IMR-90 (cell line): ENCODE results near the gene EMID1. TPM values are rescaled to one million over a fixed set of nuclear protein-coding genes. Genes with fewer than 3 reads are reported as not detected.

ENCODE experiments used
- ATAC-seq: fragments of 200-7000 bp; cut with Tn5 transposase; 2 replicates; pipeline ENCODE4 v1.9.1; 2020; ENCODE audit warnings: low read depth, mild to moderate bottlenecking, moderate library complexity
- BruUV-seq: library from RNA; stranded (reverse); fragments of 400-500 nt; replicated peaks from 2 replicates; lab custom pipeline; 2021; lab: Mats Ljungman, UMichigan
- CTCF ChIA-PET: fragments of 300-600 bp; formaldehyde crosslinking; extraction: SDS; loops from one replicate; lab custom pipeline; 2021; ENCODE audit warnings: antibody characterized with exemption; lab: Yijun Ruan, JAX
- POLR2A ChIA-PET: fragments of 300-600 bp; sonication (Branson Sonifier 250); formaldehyde crosslinking; loops from one replicate; lab custom pipeline; 2022; ENCODE audit warnings: antibody characterized with exemption; ENCODE audit not compliant: unreplicated experiment; lab: Charles Lee
- DNase-seq: peaks from one replicate; pipeline ENCODE4 v3.0.0; 2013
- H2AFZ ChIP-seq: replicated peaks from 2 replicates; pipeline ENCODE3; 2013; ENCODE audit warnings: low read length, mild to moderate bottlenecking; ENCODE audit not compliant: poor library complexity
- H2AK5ac ChIP-seq: 2 replicates; pipeline ENCODE4 v1.6.1; 2013; ENCODE audit warnings: low read depth, low read length, inconsistent platforms
- H2AK9ac ChIP-seq: replicated peaks from 2 replicates; pipeline ENCODE3; 2013; ENCODE audit warnings: mild to moderate bottlenecking, low read depth, low read length, moderate library complexity; ENCODE audit not compliant: poor library complexity
- H2BK120ac ChIP-seq: 2 replicates; pipeline ENCODE4 v1.6.1; 2013; ENCODE audit warnings: low read depth, low read length, inconsistent platforms
- H2BK15ac ChIP-seq: 3 replicates; pipeline ENCODE4 v1.6.1; 2013; ENCODE audit warnings: low read depth, low read length, inconsistent platforms
- H2BK20ac ChIP-seq: 2 replicates; pipeline ENCODE4 v1.6.1; 2013; ENCODE audit warnings: low read depth, mild to moderate bottlenecking, inconsistent platforms, low read length, moderate library complexity
- H2BK5ac ChIP-seq: 2 replicates; pipeline ENCODE4 v1.6.1; 2013; ENCODE audit warnings: mild to moderate bottlenecking, low read depth, low read length, inconsistent platforms; ENCODE audit not compliant: poor library complexity, severe bottlenecking
- H3K14ac ChIP-seq: replicated peaks from 2 replicates; pipeline ENCODE4 v1.6.1; 2013; ENCODE audit warnings: low read depth, low read length, inconsistent platforms
- H3K18ac ChIP-seq: 2 replicates; pipeline ENCODE4 v1.6.1; 2013; ENCODE audit warnings: low read depth, low read length, control low read depth
- H3K23ac ChIP-seq: 2 replicates; pipeline ENCODE4 v1.6.1; 2013; ENCODE audit warnings: low read depth, low read length, inconsistent platforms
- H3K27ac ChIP-seq: 2 replicates; pipeline ENCODE4 v1.5.1; 2013; ENCODE audit warnings: mild to moderate bottlenecking, control low read depth, low read length; ENCODE audit not compliant: insufficient read depth
- H3K27me3 ChIP-seq: 2 replicates; pipeline ENCODE4 v1.6.1; 2013; ENCODE audit warnings: low read length; ENCODE audit not compliant: control insufficient read depth, insufficient read depth
- H3K36me3 ChIP-seq: 2 replicates; pipeline ENCODE4 v1.6.1; 2013; ENCODE audit warnings: low read length, mixed read lengths; ENCODE audit not compliant: control insufficient read depth, insufficient read depth
- H3K4ac ChIP-seq: 2 replicates; pipeline ENCODE4 v1.6.1; 2013; ENCODE audit warnings: low read depth, low read length, inconsistent platforms
- H3K4me1 ChIP-seq: 2 replicates; pipeline ENCODE4 v1.6.1; 2013; ENCODE audit warnings: low read length, mixed read lengths; ENCODE audit not compliant: control insufficient read depth, insufficient read depth
- H3K4me2 ChIP-seq: 2 replicates; pipeline ENCODE4 v1.6.1; 2013; ENCODE audit warnings: low read depth, mild to moderate bottlenecking, control low read depth, low read length, moderate library complexity
- H3K4me3 ChIP-seq: 2 replicates; pipeline ENCODE4 v1.5.1; 2013; ENCODE audit warnings: low read depth, mild to moderate bottlenecking, control low read depth, low read length, moderate library complexity; ENCODE audit not compliant: insufficient read depth
- H3K56ac ChIP-seq: 2 replicates; pipeline ENCODE4 v1.6.1; 2013; ENCODE audit warnings: low read length, inconsistent platforms; ENCODE audit not compliant: insufficient read depth; ENCODE audit errors: extremely low read depth
- H3K79me1 ChIP-seq, 2 experiments: 2 replicates each; pipeline ENCODE4 v1.6.1; 2013; ENCODE audit warnings: low read length in 2 of 2, inconsistent platforms in 1 of 2, low read depth in 1 of 2
- H3K9ac ChIP-seq: 2 replicates; pipeline ENCODE4 v1.6.1; 2013; ENCODE audit warnings: low read depth, low read length, control low read depth
- H3K9me1 ChIP-seq: 2 replicates; pipeline ENCODE4 v1.6.1; 2013; ENCODE audit warnings: low read length, inconsistent platforms; ENCODE audit not compliant: insufficient read depth
- H3K9me3 ChIP-seq: 2 replicates; pipeline ENCODE4 v1.6.1; 2013; ENCODE audit warnings: low read length; ENCODE audit not compliant: control insufficient read depth, insufficient read depth
- H4K20me1 ChIP-seq: 2 replicates; pipeline ENCODE4 v1.6.1; 2013; ENCODE audit warnings: low read length, inconsistent platforms; ENCODE audit not compliant: insufficient read depth
- H4K5ac ChIP-seq: 2 replicates; pipeline ENCODE4 v1.6.1; 2013; ENCODE audit warnings: mild to moderate bottlenecking, low read depth, low read length, control low read depth
- H4K8ac ChIP-seq, 2 experiments: 2 replicates each; pipeline ENCODE4 v1.6.1; 2013; ENCODE audit warnings: low read depth in 2 of 2, low read length in 2 of 2, control low read depth in 1 of 2, inconsistent platforms in 1 of 2
- H4K91ac ChIP-seq: 2 replicates; pipeline ENCODE4 v1.6.1; 2013; ENCODE audit warnings: low read depth, low read length, inconsistent platforms; ENCODE audit not compliant: insufficient read depth
- BHLHE40 ChIP-seq: fragments of 150-350 bp; IDR thresholded peaks from 2 replicates; pipeline ENCODE4 v1.6.1; 2016; ENCODE audit warnings: mild to moderate bottlenecking, low read depth, low read length
- FOS ChIP-seq: fragments of 150-350 bp; IDR thresholded peaks from 2 replicates; pipeline ENCODE4 v1.6.1; 2016; ENCODE audit warnings: low read depth, low read length
- MAFK ChIP-seq: IDR thresholded peaks from 2 replicates; pipeline ENCODE4 v1.6.1; 2012; ENCODE audit warnings: low read depth, low read length, improper control_type of control experiment
- MAZ ChIP-seq: IDR thresholded peaks from 2 replicates; pipeline ENCODE4 v1.6.1; 2012; ENCODE audit warnings: low read depth, mild to moderate bottlenecking, low read length, improper control_type of control experiment, moderate library complexity, borderline replicate concordance
- MXI1 ChIP-seq: IDR thresholded peaks from 2 replicates; pipeline ENCODE4 v1.6.1; 2012; ENCODE audit warnings: low read depth, mild to moderate bottlenecking, low read length, moderate library complexity, borderline replicate concordance
- NFE2L2 ChIP-seq: fragments of 150-350 bp; IDR thresholded peaks from 2 replicates; pipeline ENCODE4 v1.6.1; 2016; ENCODE audit warnings: low read depth, mild to moderate bottlenecking, low read length
- RAD21 ChIP-seq: IDR thresholded peaks from 2 replicates; pipeline ENCODE4 v1.6.1; 2012; ENCODE audit warnings: low read length, improper control_type of control experiment
- RCOR1 ChIP-seq: IDR thresholded peaks from 2 replicates; pipeline ENCODE4 v1.6.1; 2012; ENCODE audit warnings: mild to moderate bottlenecking, low read length, improper control_type of control experiment; ENCODE audit not compliant: insufficient replicate concordance
- RFX5 ChIP-seq: IDR thresholded peaks from 2 replicates; pipeline ENCODE4 v1.8.0; 2012; ENCODE audit warnings: low read depth, mild to moderate bottlenecking, low read length, moderate library complexity
- SMC3 ChIP-seq: fragments of 150-350 bp; IDR thresholded peaks from 2 replicates; pipeline ENCODE4 v1.6.1; 2016; ENCODE audit warnings: low read depth, mild to moderate bottlenecking, antibody characterized with exemption, low read length, moderate library complexity
- WGBS, 2 experiments: methylation state at CpG; one replicate each; pipeline versions ENCODE4 v1.1.5 to v1.1.7; 2013; ENCODE audit warnings: missing lambda C conversion rate in 2 of 2; ENCODE audit not compliant: insufficient read length in 1 of 2; ENCODE audit errors: extremely low coverage in 2 of 2; 5-methylcytosine and 5-hydroxymethylcytosine counted together
- dilution Hi-C: fragments of 300-500 bp; cut with HindIII; formaldehyde crosslinking; loops from one replicate; pipeline ENCODE4 v1.14.3; 2018; ENCODE audit warnings: low sequenced_read_pairs; ENCODE audit not compliant: unreplicated experiment
- in situ Hi-C: fragments of 300-500 bp; cut with MboI; formaldehyde crosslinking; loops from 3 replicates; pipeline ENCODE4 v1.14.3; 2019; ENCODE audit warnings: low sequenced_read_pairs, inconsistent platforms, mixed read lengths
- intact Hi-C: fragments of 100-400 bp; cut with micrococcal nuclease; formaldehyde crosslinking; loops from 2 replicates; pipeline ENCODE4 v1.10.0; 2022
- polyA plus RNA-seq, 3 experiments: library from polyadenylated mRNA; depleted of rRNA; stranded (reverse); fragments of >200 nt; gene quantifications; 2 replicates each; pipeline ENCODE4 v1.2.3, GENCODE V29; 2012; ENCODE audit warnings: low replicate concordance in 1 of 3
- total RNA-seq: library from RNA; depleted of rRNA; stranded (reverse); fragments of >200 nt; gene quantifications from 2 replicates; pipeline ENCODE4 v1.2.3, GENCODE V29; 2012
- TF ChIP-seq, protein P1 (sequence below): fragments of 150-350 bp; IDR thresholded peaks from 2 replicates; pipeline ENCODE4 v1.6.1; 2017; ENCODE audit warnings: mild to moderate bottlenecking, antibody characterized with exemption, low read length, low read depth
- TF ChIP-seq, protein P2 (sequence below): conservative IDR thresholded peaks from 2 replicates; pipeline ENCODE4 v1.5.1; 2012; ENCODE audit warnings: mild to moderate bottlenecking, low read depth, low read length, improper control_type of control experiment
- TF ChIP-seq, protein P3 (sequence below): fragments of 150-350 bp; IDR thresholded peaks from 2 replicates; pipeline ENCODE4 v1.6.1; 2016; ENCODE audit warnings: low read depth, mild to moderate bottlenecking, low read length, moderate library complexity, borderline replicate concordance

Gene EMID1
- total and polyA plus RNA-seq, 2 of the 4 experiments (the other 2 are of a cell fraction): 0.54 to 1.3 TPM

DNA sequence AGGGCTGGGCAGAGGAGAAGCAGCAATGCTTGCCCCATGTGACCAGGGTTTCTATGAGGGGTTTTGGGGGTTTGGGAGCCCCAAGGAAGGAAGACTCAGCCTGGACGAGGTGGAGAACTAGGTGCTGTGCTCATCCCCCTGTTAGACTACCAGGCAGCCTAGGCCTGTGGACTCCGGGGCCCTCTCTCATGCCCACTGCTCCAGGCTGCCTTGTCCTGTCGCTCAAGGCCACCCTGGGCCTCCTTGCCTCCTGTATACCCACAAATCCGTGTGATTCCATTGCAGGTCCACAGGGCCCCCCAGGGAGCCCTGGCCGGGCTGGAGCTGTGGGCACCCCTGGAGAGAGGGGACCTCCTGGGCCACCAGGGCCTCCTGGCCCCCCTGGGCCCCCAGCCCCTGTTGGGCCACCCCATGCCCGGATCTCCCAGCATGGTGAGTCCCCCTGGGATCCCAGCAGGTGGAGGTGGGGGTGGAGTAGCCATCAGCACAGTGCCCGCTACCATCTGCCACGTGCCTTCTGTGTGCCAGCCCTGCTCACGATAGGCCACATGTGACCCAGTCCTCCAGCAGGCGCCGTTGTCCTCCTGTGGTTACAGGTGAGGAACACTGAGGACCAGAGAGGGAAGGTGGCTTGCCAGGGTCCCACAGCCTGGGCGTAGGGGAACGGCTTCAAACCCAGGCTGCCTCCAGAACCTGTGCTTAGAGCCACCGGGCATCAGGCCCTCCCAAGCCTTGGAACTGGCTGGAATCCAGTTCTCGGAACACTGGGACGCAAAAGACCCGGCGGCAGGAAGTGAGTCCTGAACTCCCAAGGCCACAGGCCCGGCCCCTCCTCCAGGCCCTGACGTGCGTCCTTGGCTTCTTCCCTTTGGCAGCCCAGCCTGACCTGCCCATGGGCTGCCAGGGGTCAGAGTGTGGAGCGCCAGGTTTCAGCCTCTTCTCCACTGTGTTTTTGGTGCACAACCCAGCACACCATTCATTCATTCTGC is 26.6 kb downstream of the EMID1 start:
- no peak overlapping the region for H2BK20ac ChIP-seq
- no peaks in the 10 kb centered on the region for H3K79me1 ChIP-seq
- no peak overlapping the region for H3K18ac ChIP-seq
- DNase-seq: no peak
- H4K91ac ChIP-seq: no peak overlapping the region
- H3K4me1 ChIP-seq: no peaks in the 10 kb centered on the region
- no peak overlapping the region for H3K9ac ChIP-seq
- no peak overlapping the region for H2AK5ac ChIP-seq
- H3K4me2 ChIP-seq: no peak overlapping the region
- WGBS, 2 experiments: 64% methylated on average over 13 of the region's 22 CpGs; no CpG with 5 or more reads in 1 of the 2 experiments
- in situ Hi-C loops (loop anchor here (25.0 kb wide), 1 partner anchor 620 kb away; no protein-coding TSS in a partner anchor), intact Hi-C loops (no loop called here), dilution Hi-C loops (no loop called here)
- H3K27ac ChIP-seq: no peak overlapping the region
- no peak overlapping the region for H3K56ac ChIP-seq
- no peak for ATAC-seq
- no peak overlapping the region for H3K4ac ChIP-seq
- BruUV-seq: no TSS peak
- H2BK120ac ChIP-seq: no peak overlapping the region
- H4K8ac ChIP-seq: no peak overlapping the region
- no peaks in the 10 kb centered on the region for H3K36me3 ChIP-seq
- ChIA-PET POLR2A (no interaction called here), CTCF (interaction anchor here (1.3 kb wide), 1 partner anchor 28 kb away, joined by 3 read pairs; no protein-coding TSS in a partner anchor)
- H3K27me3 ChIP-seq: peaks cover 2% of the 10 kb centered on the region; the same call in 1 of the 2 replicates
- peaks cover 2% of the 10 kb centered on the region; the same call in 1 of the 2 replicates for H3K9me3 ChIP-seq
- H3K14ac ChIP-seq: no peak overlapping the region
- no peak overlapping the region for H3K4me3 ChIP-seq
- no peak overlapping the region for H3K23ac ChIP-seq
- H3K9me1 ChIP-seq: no peaks in the 10 kb centered on the region
- H4K5ac ChIP-seq: no peak overlapping the region
- no peak overlapping the region for H2BK5ac ChIP-seq
- H2AK9ac ChIP-seq: peak overlapping the region; percentile 28
- peak overlapping the region; percentile 33 for H2AFZ ChIP-seq
- no peak overlapping the region for H2BK15ac ChIP-seq
- H4K20me1 ChIP-seq: no peaks in the 10 kb centered on the region
- TF ChIP-seq FOS: no peak
- no peak for TF ChIP-seq RAD21
- TF ChIP-seq, protein P1, sequence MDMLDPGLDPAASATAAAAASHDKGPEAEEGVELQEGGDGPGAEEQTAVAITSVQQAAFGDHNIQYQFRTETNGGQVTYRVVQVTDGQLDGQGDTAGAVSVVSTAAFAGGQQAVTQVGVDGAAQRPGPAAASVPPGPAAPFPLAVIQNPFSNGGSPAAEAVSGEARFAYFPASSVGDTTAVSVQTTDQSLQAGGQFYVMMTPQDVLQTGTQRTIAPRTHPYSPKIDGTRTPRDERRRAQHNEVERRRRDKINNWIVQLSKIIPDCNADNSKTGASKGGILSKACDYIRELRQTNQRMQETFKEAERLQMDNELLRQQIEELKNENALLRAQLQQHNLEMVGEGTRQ: no peak
- no peak for TF ChIP-seq MXI1
- TF ChIP-seq BHLHE40: no peak
- TF ChIP-seq, protein P2, sequence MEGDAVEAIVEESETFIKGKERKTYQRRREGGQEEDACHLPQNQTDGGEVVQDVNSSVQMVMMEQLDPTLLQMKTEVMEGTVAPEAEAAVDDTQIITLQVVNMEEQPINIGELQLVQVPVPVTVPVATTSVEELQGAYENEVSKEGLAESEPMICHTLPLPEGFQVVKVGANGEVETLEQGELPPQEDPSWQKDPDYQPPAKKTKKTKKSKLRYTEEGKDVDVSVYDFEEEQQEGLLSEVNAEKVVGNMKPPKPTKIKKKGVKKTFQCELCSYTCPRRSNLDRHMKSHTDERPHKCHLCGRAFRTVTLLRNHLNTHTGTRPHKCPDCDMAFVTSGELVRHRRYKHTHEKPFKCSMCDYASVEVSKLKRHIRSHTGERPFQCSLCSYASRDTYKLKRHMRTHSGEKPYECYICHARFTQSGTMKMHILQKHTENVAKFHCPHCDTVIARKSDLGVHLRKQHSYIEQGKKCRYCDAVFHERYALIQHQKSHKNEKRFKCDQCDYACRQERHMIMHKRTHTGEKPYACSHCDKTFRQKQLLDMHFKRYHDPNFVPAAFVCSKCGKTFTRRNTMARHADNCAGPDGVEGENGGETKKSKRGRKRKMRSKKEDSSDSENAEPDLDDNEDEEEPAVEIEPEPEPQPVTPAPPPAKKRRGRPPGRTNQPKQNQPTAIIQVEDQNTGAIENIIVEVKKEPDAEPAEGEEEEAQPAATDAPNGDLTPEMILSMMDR: no peak
- TF ChIP-seq NFE2L2: no peak
- TF ChIP-seq RFX5: no peak
- no peak for TF ChIP-seq MAZ
- TF ChIP-seq RCOR1: no peak
- TF ChIP-seq, protein P3, sequence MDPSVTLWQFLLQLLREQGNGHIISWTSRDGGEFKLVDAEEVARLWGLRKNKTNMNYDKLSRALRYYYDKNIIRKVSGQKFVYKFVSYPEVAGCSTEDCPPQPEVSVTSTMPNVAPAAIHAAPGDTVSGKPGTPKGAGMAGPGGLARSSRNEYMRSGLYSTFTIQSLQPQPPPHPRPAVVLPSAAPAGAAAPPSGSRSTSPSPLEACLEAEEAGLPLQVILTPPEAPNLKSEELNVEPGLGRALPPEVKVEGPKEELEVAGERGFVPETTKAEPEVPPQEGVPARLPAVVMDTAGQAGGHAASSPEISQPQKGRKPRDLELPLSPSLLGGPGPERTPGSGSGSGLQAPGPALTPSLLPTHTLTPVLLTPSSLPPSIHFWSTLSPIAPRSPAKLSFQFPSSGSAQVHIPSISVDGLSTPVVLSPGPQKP: no peak
- no peak for TF ChIP-seq MAFK
- no peak for TF ChIP-seq SMC3
